Measurements from ENCODE around the gene ARHGEF5. TPM values are rescaled to one million over a fixed set of nuclear protein-coding genes. Genes with fewer than 3 reads are reported as not detected.

Gene ARHGEF5
- total RNA-seq, 2 donors from 2014 or later = 13.4 to 16.8 TPM

DNA sequence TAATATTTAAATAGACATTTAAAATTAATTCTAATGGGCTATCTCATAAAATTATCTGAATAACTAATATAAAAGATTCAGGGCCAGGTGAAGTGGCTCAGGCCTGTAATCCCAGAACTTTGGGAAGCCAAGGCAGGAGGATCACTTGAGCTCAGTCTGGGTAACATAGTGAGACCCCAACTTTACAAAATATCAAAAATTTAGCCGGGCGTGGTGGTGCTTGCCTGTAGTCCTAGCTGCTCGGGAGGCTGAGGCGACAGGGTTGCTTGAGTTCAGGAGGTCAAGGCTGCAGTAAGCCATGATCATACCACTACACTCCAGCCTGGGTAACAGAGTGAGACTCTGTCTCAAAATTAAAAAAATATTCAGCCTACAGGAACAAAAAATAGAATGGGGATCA, 35.8 kb downstream of the ARHGEF5 start:
- Mint-ChIP-seq H3K27me3 (ENCODE audit: low read depth) (no peaks in the 10 kb centered on the region), H3K4me1 (ENCODE audit: low read depth) (peaks cover 6% of the 10 kb centered on the region), H3K27ac (no peak overlapping the region), H3K4me3 (no peak overlapping the region), H3K36me3 (ENCODE audit: insufficient read depth in 2 of 2) (no peaks in the 10 kb centered on the region), H3K9me3 (no peaks in the 10 kb centered on the region)
- DNase-seq (no peak), ATAC-seq (replicated peaks in 1 of 2) (no peak)

DNA sequence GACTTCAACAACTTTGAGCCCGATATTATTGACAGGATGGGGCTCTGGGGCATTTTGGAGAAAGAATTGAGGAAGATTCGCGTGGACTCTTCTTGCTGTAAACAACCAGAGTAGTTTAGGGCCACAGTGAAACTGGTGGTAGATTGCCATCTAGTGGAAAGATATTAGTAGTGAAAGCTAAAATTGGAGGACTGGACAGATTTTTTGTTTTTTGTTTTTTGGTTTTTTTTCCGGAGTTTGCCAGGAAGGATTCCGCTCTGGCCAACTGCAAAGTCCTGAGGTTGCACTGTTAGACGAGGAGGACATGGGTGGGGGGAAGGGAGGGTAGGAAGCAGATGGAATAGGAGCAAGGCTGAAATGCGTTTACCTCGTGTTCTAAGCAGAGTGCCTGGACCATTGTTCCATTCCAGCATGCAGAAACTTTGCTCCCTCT, 36.6 kb downstream of the ARHGEF5 start:
- peak overlapping the region; percentile 51 to 73 for H3K4me3 Mint-ChIP-seq
- H3K27me3 Mint-ChIP-seq (ENCODE audit: low read depth) = no peaks in the 10 kb centered on the region
- no peaks in the 10 kb centered on the region for H3K36me3 Mint-ChIP-seq (ENCODE audit: insufficient read depth in 2 of 2)
- DNase-seq (peak; percentile 16 to 28), ATAC-seq (replicated peaks in 1 of 2) (peak; percentile 76)
- no peak overlapping the region for H3K27ac Mint-ChIP-seq
- H3K4me1 Mint-ChIP-seq (ENCODE audit: low read depth) = peaks cover under 1% of the 10 kb centered on the region
- H3K9me3 Mint-ChIP-seq = no peaks in the 10 kb centered on the region

DNA sequence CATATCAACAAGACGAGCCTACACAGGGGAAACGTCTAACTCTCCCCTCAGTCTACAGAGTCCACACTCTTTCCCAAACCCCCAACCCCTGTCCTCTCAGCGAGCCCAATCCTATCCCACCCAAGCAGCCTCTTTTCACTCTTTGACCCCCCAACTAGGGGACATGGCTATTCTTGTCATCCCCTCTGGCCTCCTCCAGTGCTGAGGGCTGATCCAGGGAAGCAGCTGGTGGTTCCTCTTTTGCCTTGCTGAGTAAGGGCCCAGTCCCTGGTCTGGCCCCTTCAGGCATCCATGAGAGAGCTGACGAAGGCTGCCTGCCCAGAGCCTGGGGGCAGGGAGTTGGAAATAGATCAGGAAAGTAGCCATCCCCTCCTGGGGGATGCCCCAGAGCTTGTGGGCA, 41.9 kb downstream of the ARHGEF5 start:
- no peak for DNase-seq
- Mint-ChIP-seq H3K4me3 (no peak overlapping the region), H3K9me3 (no peaks in the 10 kb centered on the region), H3K27me3 (ENCODE audit: low read depth) (no peaks in the 10 kb centered on the region), H3K27ac (no peak overlapping the region), H3K36me3 (ENCODE audit: insufficient read depth in 2 of 2) (no peaks in the 10 kb centered on the region), H3K4me1 (ENCODE audit: low read depth) (no peaks in the 10 kb centered on the region)
- no peak for ATAC-seq (replicated peaks in 1 of 2)

DNA sequence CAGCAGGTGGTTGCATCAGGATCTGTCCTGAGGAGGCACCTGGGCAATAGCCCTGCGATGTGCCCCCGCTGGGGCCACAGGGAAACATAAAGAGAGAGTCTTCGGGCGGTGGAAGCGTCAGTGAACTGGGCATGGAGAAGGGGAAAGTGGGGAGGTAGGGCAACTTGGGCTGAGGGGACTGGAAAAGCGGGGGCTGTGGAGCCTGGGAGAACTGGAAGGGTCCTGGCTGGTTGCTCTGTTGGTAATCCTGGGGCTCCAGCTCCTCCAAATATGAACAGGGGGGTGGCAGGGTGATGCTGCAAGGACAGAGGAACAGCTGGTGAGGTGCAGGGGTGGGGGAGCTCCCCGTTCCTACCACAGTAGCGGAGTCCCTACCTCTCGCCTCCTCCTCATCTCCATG, 43.1 kb downstream of the ARHGEF5 start:
- H3K9me3 Mint-ChIP-seq = no peaks in the 10 kb centered on the region
- H3K4me3 Mint-ChIP-seq = no peak overlapping the region
- no peaks in the 10 kb centered on the region for H3K36me3 Mint-ChIP-seq (ENCODE audit: insufficient read depth in 2 of 2)
- DNase-seq = no peak
- H3K27ac Mint-ChIP-seq = no peak overlapping the region
- H3K27me3 Mint-ChIP-seq (ENCODE audit: low read depth) = no peaks in the 10 kb centered on the region
- H3K4me1 Mint-ChIP-seq (ENCODE audit: low read depth) = no peaks in the 10 kb centered on the region
- no peak for ATAC-seq (replicated peaks in 1 of 2)

DNA sequence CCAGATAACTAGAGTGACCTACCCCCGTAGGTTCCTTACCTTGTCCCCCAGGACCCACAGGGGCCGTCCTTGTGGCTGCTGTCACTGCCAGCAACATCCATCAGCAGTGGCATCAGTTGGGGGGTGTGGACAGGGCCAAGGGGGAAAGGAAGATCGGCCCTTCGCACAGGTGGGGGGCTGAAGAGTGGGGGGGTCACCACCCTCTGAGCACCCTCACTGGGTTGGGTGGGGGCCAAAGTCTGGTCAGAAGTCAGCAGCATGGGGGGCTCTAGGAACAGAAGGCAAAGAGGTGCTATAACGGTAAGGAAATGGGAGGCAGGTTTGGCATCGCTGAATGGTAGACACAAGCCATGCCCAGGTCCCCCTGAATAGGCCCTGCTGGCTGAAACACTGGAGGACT, 43.7 kb downstream of the ARHGEF5 start:
- Mint-ChIP-seq H3K27ac (no peak overlapping the region), H3K9me3 (no peaks in the 10 kb centered on the region), H3K27me3 (ENCODE audit: low read depth) (no peaks in the 10 kb centered on the region), H3K4me1 (ENCODE audit: low read depth) (no peaks in the 10 kb centered on the region), H3K4me3 (no peak overlapping the region), H3K36me3 (ENCODE audit: insufficient read depth in 2 of 2) (no peaks in the 10 kb centered on the region)
- no peak for ATAC-seq (replicated peaks in 1 of 2)
- DNase-seq = no peak

- H3K9me3 Mint-ChIP-seq = no peaks in the 10 kb centered on the region
- no peaks in the 10 kb centered on the region for H3K4me1 Mint-ChIP-seq (ENCODE audit: low read depth)
- ATAC-seq (replicated peaks in 1 of 2) (no peak), DNase-seq (no peak)
- no peak overlapping the region for H3K4me3 Mint-ChIP-seq
- H3K27me3 Mint-ChIP-seq (ENCODE audit: low read depth) = no peaks in the 10 kb centered on the region
- H3K36me3 Mint-ChIP-seq (ENCODE audit: insufficient read depth in 2 of 2) = no peaks in the 10 kb centered on the region
- H3K27ac Mint-ChIP-seq = no peak overlapping the region
Observed at GRCh38 chr7:144399946-144400345, 44.7 kb downstream of the ARHGEF5 start.

DNA sequence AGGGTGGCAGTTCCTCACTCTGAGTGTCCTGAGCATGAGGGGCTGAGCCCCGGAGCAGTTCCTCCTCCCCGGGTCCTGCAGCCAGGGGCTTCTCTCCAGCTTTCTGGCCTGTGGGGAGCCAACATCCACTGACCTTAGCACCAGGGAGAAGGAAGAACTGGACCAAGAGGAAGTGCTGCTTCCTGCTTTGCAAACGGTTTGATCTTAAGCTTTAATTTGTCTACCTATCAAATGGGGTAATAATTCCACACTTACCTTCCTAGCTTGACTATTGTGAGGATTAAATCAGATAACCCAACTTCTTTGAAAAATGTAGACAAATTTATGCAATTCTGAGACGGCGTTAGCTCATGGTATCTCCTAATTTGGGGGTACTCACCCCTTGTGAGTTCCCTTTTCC, 46.3 kb downstream of the ARHGEF5 start:
- Mint-ChIP-seq H3K4me1 (ENCODE audit: low read depth) (no peaks in the 10 kb centered on the region), H3K27ac (no peak overlapping the region), H3K36me3 (ENCODE audit: insufficient read depth in 2 of 2) (no peaks in the 10 kb centered on the region), H3K9me3 (no peaks in the 10 kb centered on the region), H3K4me3 (no peak overlapping the region), H3K27me3 (ENCODE audit: low read depth) (no peaks in the 10 kb centered on the region)
- DNase-seq (no peak), ATAC-seq (replicated peaks in 1 of 2) (no peak)

DNA sequence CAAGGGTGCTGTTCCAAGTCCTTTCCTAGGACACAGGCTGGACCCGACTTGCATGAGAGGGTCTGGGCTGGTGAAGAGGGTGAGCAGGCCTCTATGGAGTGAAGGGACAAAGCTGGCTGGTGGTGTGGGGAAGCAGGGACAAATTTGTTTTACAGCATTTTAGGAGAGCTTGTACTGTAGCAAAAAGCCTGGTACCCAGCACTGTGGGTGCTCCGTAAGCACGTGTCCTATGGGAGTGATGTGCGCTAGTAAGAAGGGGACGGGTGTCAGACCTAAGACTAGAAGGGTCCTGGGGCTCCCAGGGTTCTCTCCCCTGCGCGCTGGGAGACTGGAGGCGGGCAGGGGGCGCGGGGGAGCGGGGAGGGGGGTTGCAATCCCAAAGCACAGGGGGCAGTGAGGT, 47.9 kb downstream of the ARHGEF5 start:
- Mint-ChIP-seq H3K9me3 (no peaks in the 10 kb centered on the region), H3K4me1 (ENCODE audit: low read depth) (no peaks in the 10 kb centered on the region), H3K36me3 (ENCODE audit: insufficient read depth in 2 of 2) (no peaks in the 10 kb centered on the region), H3K27ac (no peak overlapping the region), H3K27me3 (ENCODE audit: low read depth) (peaks cover 4% of the 10 kb centered on the region), H3K4me3 (no peak overlapping the region)
- no peak for DNase-seq
- no peak for ATAC-seq (replicated peaks in 1 of 2)

DNA sequence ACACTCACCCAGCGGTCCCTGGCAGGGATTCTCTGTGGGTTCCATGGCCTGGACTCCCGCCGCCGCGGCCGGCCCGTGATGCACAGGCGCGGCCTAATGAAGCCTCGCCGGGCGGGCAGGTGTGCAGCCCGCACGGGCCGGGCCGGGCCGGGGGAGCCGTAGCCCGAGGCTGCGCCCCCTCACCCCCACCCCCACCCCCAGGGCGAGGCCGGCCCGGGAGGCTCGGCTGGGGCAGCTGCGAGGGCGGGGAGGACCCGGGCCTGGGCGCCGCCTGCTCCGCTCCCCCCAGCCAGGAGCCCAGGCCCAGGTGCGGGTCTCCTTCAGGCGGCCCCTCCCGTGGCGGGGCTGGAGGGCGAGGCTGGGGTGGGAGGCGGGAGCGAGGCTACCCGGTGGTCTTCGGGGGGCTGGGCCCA, 48.5 kb downstream of the ARHGEF5 start, which contains the start of gene NOBOX:
NOBOX (minus strand) TSS at position 45 of the 413 bp plus-strand sequence.
- Mint-ChIP-seq H3K27me3 (ENCODE audit: low read depth) (peaks cover 9% of the 10 kb centered on the region), H3K4me3 (no peak within 1 kb of the TSS), H3K27ac (no peak within 1 kb of the TSS), H3K4me1 (ENCODE audit: low read depth) (no peaks in the 10 kb centered on the region), H3K9me3 (no peaks in the 10 kb centered on the region), H3K36me3 (ENCODE audit: insufficient read depth in 2 of 2) (no peaks in the 10 kb centered on the region)
- no peak for DNase-seq
- no peak for ATAC-seq (replicated peaks in 1 of 2)

DNA sequence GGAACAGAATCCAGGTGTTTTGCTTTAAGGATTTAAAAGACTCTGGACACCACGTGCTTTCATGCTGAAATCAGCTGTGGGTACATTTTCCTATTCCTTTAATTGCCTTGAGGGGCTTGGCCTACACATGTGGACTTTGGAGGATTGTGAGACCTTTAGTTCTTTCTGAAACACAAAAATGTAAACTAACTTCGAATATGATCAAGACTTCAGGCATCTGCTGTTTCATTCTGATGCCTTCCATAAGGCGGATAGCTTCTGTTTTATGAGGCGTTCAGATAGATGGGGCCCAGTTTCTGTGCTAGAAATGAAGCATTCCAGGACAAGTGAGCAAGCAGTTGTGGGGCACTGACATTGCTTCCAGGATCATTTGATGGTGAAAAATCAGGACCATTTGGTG, 49.7 kb downstream of the ARHGEF5 start:
- ATAC-seq (replicated peaks in 1 of 2) (no peak), DNase-seq (no peak)
- Mint-ChIP-seq H3K9me3 (no peaks in the 10 kb centered on the region), H3K4me1 (ENCODE audit: low read depth) (no peaks in the 10 kb centered on the region), H3K36me3 (ENCODE audit: insufficient read depth in 2 of 2) (no peaks in the 10 kb centered on the region), H3K27me3 (ENCODE audit: low read depth) (peaks cover 16% of the 10 kb centered on the region), H3K4me3 (no peak overlapping the region), H3K27ac (no peak overlapping the region)

- Mint-ChIP-seq H3K4me1 (ENCODE audit: low read depth) (no peaks in the 10 kb centered on the region), H3K9me3 (no peaks in the 10 kb centered on the region), H3K4me3 (no peak overlapping the region), H3K27me3 (ENCODE audit: low read depth) (peaks cover 27% of the 10 kb centered on the region), H3K27ac (no peak overlapping the region), H3K36me3 (ENCODE audit: insufficient read depth in 2 of 2) (no peaks in the 10 kb centered on the region)
- no peak for DNase-seq
- no peak for ATAC-seq (replicated peaks in 1 of 2)
Observed at GRCh38 chr7:144407266-144407931, 52.2 kb downstream of the ARHGEF5 start.

DNA sequence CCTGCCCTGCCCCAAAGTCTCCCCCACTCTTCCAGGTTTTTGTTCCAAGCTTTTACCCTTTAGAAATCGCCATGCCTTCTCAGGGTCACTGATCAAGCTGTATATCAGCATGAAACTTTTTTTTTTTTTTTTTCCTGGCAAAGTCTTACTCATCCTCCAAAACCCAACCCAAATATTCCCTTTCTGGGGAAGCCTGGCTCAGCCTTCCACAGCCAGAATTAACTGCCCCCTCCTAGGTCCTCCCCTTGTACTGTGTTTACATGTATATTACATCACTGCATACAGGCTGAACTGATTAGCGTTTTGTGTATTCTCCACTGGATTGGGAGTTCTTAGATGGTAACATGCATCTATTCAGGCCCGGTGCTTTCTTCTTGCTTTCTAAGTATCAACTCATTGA, 52.9 kb downstream of the ARHGEF5 start:
- no peak overlapping the region for H3K4me3 Mint-ChIP-seq
- no peaks in the 10 kb centered on the region for H3K4me1 Mint-ChIP-seq (ENCODE audit: low read depth)
- no peaks in the 10 kb centered on the region for H3K9me3 Mint-ChIP-seq
- peaks cover 27% of the 10 kb centered on the region for H3K27me3 Mint-ChIP-seq (ENCODE audit: low read depth)
- DNase-seq = no peak
- no peak overlapping the region for H3K27ac Mint-ChIP-seq
- no peak for ATAC-seq (replicated peaks in 1 of 2)
- H3K36me3 Mint-ChIP-seq (ENCODE audit: insufficient read depth in 2 of 2) = no peaks in the 10 kb centered on the region

GRCh38 chr7:144410441-144410840, 55.2 kb downstream of the ARHGEF5 start:
- H3K4me3 Mint-ChIP-seq = no peak overlapping the region
- no peak overlapping the region for H3K27ac Mint-ChIP-seq
- peaks cover 36% of the 10 kb centered on the region for H3K27me3 Mint-ChIP-seq (ENCODE audit: low read depth)
- H3K9me3 Mint-ChIP-seq = no peaks in the 10 kb centered on the region
- H3K4me1 Mint-ChIP-seq (ENCODE audit: low read depth) = no peaks in the 10 kb centered on the region
- DNase-seq (no peak), ATAC-seq (replicated peaks in 1 of 2) (no peak)
- H3K36me3 Mint-ChIP-seq (ENCODE audit: insufficient read depth in 2 of 2) = no peaks in the 10 kb centered on the region

GRCh38 chr7:144414815-144415214, 59.6 kb downstream of the ARHGEF5 start:
- Mint-ChIP-seq H3K27me3 (ENCODE audit: low read depth) (peaks cover 32% of the 10 kb centered on the region), H3K27ac (no peak overlapping the region), H3K4me1 (ENCODE audit: low read depth) (no peaks in the 10 kb centered on the region), H3K9me3 (no peaks in the 10 kb centered on the region), H3K36me3 (ENCODE audit: insufficient read depth in 2 of 2) (no peaks in the 10 kb centered on the region), H3K4me3 (no peak overlapping the region)
- no peak for ATAC-seq (replicated peaks in 1 of 2)
- no peak for DNase-seq

Measured in activated T-cell treated with anti-CD3 and anti-CD28 coated beads, Interleukin-2, amount 50 U/mL, for 72 hours (primary cell).